GM12864 (cell line): ENCODE results near the gene BPGM.

ENCODE experiments used
- DNase-seq: peaks from one replicate; pipeline ENCODE4 v3.0.0-alpha.2; 2011; ENCODE audit warnings: low read depth
- H3K4me3 ChIP-seq: 2 replicates; pipeline ENCODE4 v1.5.1; 2011; ENCODE audit warnings: mild to moderate bottlenecking, low read depth, low read length, control low read depth
- TF ChIP-seq, protein P1 (sequence below): IDR thresholded peaks from 2 replicates; pipeline ENCODE4 v1.5.1; 2011; ENCODE audit warnings: low read depth, mild to moderate bottlenecking, moderate library complexity, low read length, control low read depth, inconsistent platforms; ENCODE audit errors: missing control alignments

BPGM gene

DNA sequence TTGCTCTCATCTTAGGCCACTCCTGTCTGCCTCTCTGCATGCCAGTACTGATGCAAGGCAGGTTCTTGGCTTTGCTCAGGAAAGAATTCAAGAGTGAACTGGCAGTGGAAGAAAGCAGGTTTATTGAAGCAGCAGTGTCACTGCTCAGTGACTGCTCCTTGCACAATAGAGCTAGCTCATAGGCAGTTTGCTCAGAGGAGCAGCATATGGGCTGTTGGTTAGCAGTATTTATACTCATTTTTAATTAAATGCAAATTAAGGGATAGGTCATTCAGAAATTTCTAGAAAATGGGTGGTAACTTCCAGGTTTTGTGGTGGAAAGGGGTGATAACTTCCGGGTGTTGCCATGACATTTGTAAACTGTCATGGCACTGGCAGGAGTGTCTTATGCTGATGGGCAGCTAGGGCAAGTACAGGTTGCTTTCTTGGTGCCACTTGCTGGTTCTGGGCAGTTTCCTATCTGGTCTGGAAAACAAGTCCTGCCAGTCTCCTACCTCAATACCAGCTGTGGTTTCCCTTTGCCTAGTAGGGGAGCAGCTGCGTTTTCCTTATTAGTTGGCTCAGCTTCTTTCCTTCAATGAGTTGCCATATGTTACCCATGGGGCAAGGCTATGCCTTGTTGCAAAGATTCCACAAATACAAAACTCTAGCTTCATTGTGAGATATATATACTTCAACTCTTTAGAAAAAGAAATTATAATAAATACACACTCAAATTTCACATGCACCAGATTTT lies 68.0 kb downstream of the BPGM start:
- TF ChIP-seq, protein P1, sequence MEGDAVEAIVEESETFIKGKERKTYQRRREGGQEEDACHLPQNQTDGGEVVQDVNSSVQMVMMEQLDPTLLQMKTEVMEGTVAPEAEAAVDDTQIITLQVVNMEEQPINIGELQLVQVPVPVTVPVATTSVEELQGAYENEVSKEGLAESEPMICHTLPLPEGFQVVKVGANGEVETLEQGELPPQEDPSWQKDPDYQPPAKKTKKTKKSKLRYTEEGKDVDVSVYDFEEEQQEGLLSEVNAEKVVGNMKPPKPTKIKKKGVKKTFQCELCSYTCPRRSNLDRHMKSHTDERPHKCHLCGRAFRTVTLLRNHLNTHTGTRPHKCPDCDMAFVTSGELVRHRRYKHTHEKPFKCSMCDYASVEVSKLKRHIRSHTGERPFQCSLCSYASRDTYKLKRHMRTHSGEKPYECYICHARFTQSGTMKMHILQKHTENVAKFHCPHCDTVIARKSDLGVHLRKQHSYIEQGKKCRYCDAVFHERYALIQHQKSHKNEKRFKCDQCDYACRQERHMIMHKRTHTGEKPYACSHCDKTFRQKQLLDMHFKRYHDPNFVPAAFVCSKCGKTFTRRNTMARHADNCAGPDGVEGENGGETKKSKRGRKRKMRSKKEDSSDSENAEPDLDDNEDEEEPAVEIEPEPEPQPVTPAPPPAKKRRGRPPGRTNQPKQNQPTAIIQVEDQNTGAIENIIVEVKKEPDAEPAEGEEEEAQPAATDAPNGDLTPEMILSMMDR, result no peak
- DNase-seq, result no peak
- no peak overlapping the region for H3K4me3 ChIP-seq

DNA sequence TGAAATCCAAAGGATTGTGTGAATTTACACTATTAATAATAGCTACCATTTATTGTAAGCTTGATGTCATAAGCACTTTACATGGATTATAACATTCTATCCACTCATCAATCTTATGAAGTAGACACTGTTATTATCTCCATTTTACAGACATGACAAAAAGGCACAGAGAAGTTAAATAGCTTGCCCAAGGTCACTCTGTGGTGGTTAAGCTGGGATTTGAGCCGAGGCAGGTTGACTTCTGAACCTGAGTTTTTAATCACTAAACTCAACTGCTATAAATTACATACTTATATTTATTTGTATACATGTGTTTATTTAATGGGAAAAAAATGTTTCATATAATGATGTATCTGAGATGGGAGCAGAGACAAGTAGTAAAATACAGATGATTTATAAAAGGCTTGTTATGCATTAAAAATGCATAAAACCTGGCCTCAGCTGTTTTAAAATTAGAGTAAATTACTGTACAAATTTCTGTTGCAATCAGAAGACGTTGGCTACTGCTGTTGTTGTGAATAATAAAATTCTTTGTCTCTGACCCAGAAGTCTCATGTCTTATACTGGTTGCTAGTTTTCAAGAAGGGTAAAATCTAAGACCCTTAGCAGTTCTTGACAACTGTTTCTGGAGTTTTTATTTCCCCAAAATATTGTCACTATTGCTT lies 71.7 kb downstream of the BPGM start:
- TF ChIP-seq, protein P1, result no peak
- no peak for DNase-seq
- H3K4me3 ChIP-seq, result no peak overlapping the region

DNA sequence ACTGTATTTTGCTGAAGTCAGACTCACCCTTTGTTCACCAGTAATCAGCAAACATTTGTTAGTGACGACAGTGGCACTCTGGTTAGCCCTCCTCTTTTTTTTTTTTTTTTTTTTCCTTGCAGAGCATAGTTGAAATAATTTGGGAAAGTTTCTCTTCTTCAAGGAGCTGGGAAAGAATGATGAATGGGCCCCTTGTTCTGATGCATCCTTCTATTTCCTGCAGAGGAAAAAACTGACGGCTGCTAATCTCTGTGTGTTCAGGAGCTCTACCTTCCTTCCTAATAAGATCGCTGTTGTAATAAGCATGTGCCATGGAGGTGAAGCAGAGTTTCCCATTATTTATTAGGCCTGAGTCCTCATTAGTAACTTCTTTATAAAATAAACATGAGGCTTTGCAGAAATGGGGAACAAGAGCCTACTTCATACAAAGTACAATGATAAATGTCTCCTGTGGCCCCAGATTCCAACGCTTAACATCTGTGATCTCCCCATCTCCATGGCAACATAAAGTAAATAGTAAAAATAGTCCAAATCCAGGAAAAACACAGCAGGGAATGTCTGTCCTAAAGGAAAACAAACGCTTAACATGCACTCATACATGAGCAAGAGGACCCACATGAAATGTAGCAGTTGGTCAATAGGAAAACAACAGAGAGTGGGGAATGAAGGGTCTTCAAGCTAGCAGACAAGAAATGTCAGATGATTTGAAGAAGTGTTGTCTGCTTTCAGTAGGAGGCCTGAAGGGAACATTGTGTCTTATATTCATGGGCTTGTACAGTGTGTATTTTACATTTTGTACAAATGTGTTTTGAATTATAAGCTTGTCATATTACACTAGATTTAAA lies 73.7 kb downstream of the BPGM start:
- H3K4me3 ChIP-seq, result no peak overlapping the region
- TF ChIP-seq, protein P1, result no peak
- no peak for DNase-seq

DNA sequence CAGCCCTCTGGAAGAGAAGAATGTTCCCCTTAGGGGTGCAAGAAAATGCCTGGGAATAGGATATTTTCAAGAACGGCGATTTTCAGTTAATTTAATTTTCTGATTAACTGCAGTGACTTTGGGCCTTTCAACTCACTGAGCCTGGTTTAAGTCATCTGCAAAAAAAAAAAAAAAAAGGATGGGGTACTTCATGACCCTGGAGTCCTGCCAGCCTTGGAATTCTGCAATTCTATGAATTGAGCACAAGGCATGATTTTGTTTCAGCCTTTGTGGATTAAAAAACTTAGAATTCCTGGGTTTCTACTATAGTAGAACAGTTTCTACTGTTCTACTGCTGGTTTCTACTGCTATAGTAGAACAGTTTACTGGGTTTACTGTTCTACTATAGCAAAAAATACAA lies 74.5 kb downstream of the BPGM start:
- TF ChIP-seq, protein P1, result no peak
- no peak overlapping the region for H3K4me3 ChIP-seq
- DNase-seq, result no peak

DNA sequence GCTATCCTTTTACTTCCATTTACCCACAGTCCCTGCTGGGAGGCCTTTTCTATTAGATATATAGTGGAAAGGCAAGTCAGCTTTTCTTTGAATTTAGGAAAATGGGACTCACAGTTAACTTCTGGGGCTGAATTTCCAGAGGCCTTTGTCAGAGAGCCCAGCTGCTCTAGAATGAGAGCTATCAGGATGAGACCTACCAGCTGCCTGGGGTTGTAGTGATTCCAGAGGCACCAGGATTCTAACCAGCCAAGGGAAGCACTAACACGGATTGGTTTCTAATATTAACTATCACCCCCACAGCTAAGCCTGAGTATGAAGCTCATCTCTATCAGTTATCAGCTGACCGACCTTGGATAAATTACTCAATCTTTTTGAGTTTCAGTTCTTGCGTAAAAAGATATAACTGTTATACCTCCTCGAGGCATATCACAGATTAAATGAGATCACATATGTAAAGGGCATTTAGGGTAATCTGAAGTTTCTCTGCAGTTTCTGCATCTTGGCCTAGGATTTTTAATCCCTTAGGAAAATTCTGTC lies 76.2 kb downstream of the BPGM start:
- no peak overlapping the region for H3K4me3 ChIP-seq
- no peak for DNase-seq
- TF ChIP-seq, protein P1, result no peak

DNA sequence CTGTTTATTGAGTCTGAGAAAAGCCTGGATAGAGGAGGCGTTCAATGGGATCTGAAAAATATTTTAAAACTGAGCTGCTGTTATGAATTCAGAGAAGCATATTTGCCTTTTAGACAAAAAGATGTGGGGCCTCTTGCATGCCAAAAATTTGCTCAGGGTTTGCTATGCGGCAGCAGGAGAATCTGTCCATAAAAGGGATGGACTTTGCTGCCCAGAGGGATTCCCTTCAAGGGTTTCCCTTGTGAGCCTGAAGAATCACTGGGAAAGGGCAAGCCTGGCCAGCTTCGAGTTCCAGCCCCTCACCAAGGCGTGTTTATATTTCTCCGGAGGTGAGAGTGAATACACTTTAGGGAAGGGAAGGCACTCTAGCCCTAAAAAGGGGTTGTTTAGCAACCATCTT lies 77.2 kb downstream of the BPGM start:
- TF ChIP-seq, protein P1, result no peak
- H3K4me3 ChIP-seq, result no peak overlapping the region
- no peak for DNase-seq
